OCI-LY3 (cell line): ENCODE data around the gene SLC25A21.

Experiments
- H2AFZ ChIP-seq: fragments of 200-600, 300-600 bp; shearing (Covaris generic); 2 replicates; pipeline ENCODE4 v1.6.0; 2014; ENCODE audit warnings: antibody characterized with exemption, low read depth, low read length
- H3K27ac ChIP-seq: fragments of 200-600, 300-600 bp; sonication (generic); 2 replicates; pipeline ENCODE4 v1.5.1; 2014; ENCODE audit warnings: mild to moderate bottlenecking, low read length, moderate library complexity, mixed read lengths
- H3K27me3 ChIP-seq: fragments of 200-600, 300-600 bp; sonication (generic); 2 replicates; pipeline ENCODE4 v1.6.1; 2014; ENCODE audit warnings: low read depth, low read length, mixed read lengths
- H3K36me3 ChIP-seq: fragments of 200-600, 300-600 bp; sonication (generic); replicated peaks from 2 replicates; pipeline ENCODE3; 2014; ENCODE audit warnings: low read depth, low read length, mixed read lengths
- H3K4me1 ChIP-seq: fragments of 300-600, 200-600 bp; sonication (generic); 2 replicates; pipeline ENCODE4 v1.6.1; 2014; ENCODE audit warnings: low read length, mixed read lengths
- H3K4me2 ChIP-seq: fragments of 200-600, 300-600 bp; sonication (generic); 2 replicates; pipeline ENCODE4 v1.6.1; 2014; ENCODE audit warnings: low read length, mixed read lengths
- H3K4me3 ChIP-seq: fragments of 300-600, 200-600 bp; sonication (generic); 2 replicates; pipeline ENCODE4 v1.5.1; 2014; ENCODE audit warnings: antibody characterized with exemption, mild to moderate bottlenecking, low read length, moderate library complexity
- H3K79me2 ChIP-seq: fragments of 300-600, 200-600 bp; shearing (Covaris generic); 2 replicates; pipeline ENCODE4 v1.6.1; 2014; ENCODE audit warnings: mild to moderate bottlenecking, low read length, mixed read lengths
- H3K9ac ChIP-seq: fragments of 300-600, 200-600 bp; shearing (Covaris generic); 2 replicates; pipeline ENCODE4 v1.6.0; 2014; ENCODE audit warnings: mild to moderate bottlenecking, low read length, moderate library complexity
- H3K9me3 ChIP-seq: fragments of 200-600, 300-600 bp; shearing (Covaris generic); 2 replicates; pipeline ENCODE4 v1.6.1; 2014; ENCODE audit warnings: low read length, mixed read lengths; ENCODE audit not compliant: insufficient read depth
- H4K20me1 ChIP-seq: fragments of 200-600, 300-600 bp; sonication (generic); 2 replicates; pipeline ENCODE4 v1.6.1; 2016; ENCODE audit warnings: low read length, mixed read lengths; ENCODE audit not compliant: insufficient read depth
- CTCF ChIP-seq: fragments of 200-600, 300-600 bp; sonication (generic); IDR thresholded peaks from 2 replicates; pipeline ENCODE4 v1.5.1; 2014; ENCODE audit warnings: antibody characterized with exemption, low read length, low read depth
- EZH2phosphoT487 ChIP-seq: fragments of 200-600 bp; shearing (Covaris generic); IDR thresholded peaks from 2 replicates; pipeline ENCODE4 v1.6.1; 2018; ENCODE audit warnings: antibody characterized with exemption, mixed run types, low read depth

Gene SLC25A21

GRCh38 chr14:36915081-36915480 lies 257.3 kb downstream of the SLC25A21 start:
- no peak overlapping the region for H3K4me3 ChIP-seq
- TF ChIP-seq EZH2phosphoT487, result no peak

GRCh38 chr14:36910578-36910977 lies 261.8 kb downstream of the SLC25A21 start:
- TF ChIP-seq EZH2phosphoT487 (no peak), CTCF (no peak)
- H3K9ac ChIP-seq, result no peak overlapping the region
- H3K79me2 ChIP-seq, result no peaks in the 10 kb centered on the region
- peaks cover 14% of the 10 kb centered on the region for H3K4me1 ChIP-seq
- H3K27me3 ChIP-seq, result no peaks in the 10 kb centered on the region
- H3K36me3 ChIP-seq, result no peaks in the 10 kb centered on the region
- no peak overlapping the region for H3K4me2 ChIP-seq
- no peaks in the 10 kb centered on the region for H4K20me1 ChIP-seq
- H3K9me3 ChIP-seq, result no peaks in the 10 kb centered on the region
- H3K27ac ChIP-seq, result no peak overlapping the region
- H3K4me3 ChIP-seq, result no peak overlapping the region
- no peak overlapping the region for H2AFZ ChIP-seq

More at GRCh38 chr14:36915081-36915480, 257.3 kb downstream of the SLC25A21 start:
- H2AFZ ChIP-seq, result no peak overlapping the region
- no peaks in the 10 kb centered on the region for H3K79me2 ChIP-seq
- no peaks in the 10 kb centered on the region for H4K20me1 ChIP-seq
- no peaks in the 10 kb centered on the region for H3K27me3 ChIP-seq
- H3K27ac ChIP-seq, result no peak overlapping the region
- no peak overlapping the region for H3K4me2 ChIP-seq
- H3K9me3 ChIP-seq, result no peaks in the 10 kb centered on the region
- peaks cover 14% of the 10 kb centered on the region for H3K4me1 ChIP-seq
- no peaks in the 10 kb centered on the region for H3K36me3 ChIP-seq
- H3K9ac ChIP-seq, result no peak overlapping the region

DNA sequence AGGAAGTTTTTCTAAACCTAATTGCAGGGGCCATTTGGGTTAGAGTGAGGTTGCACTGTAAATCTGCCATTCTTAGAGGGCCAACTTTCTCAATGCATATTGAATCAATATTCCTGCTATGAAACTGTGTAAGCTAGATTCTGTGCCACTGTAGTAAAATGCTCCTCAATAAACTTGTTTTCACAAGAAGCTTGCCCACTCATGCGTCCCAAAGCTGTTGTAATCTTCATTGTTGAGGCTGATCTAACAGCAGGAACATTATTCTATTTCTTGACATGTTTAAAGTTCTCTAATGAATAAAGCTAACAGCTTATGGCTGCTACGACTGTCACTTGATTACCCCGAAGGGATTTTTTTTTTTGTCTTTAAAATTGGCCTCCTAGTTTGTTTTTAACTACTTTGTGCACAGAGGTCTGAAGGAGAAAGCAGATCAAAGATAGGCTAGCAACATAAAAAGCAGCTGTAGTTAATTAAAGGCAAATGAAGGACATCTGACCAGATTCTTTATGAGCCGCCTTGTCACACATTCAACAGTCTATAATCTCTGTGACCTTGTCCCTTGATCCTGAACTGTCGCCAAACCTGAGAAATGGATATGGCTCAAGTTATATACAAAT lies 267.0 kb downstream of the SLC25A21 start:
- Histone ChIP-seq H3K9me3 (no peaks in the 10 kb centered on the region), H3K27ac (no peak overlapping the region)

GRCh38 chr14:36901861-36902260 lies 270.5 kb downstream of the SLC25A21 start:
- Histone ChIP-seq H3K4me2 (no peak overlapping the region), H3K9ac (no peak overlapping the region), H4K20me1 (no peaks in the 10 kb centered on the region), H3K79me2 (no peaks in the 10 kb centered on the region), H3K27ac (no peak overlapping the region), H2AFZ (no peak overlapping the region), H3K4me1 (no peaks in the 10 kb centered on the region), H3K27me3 (no peaks in the 10 kb centered on the region), H3K4me3 (no peak overlapping the region), H3K9me3 (no peaks in the 10 kb centered on the region), H3K36me3 (no peaks in the 10 kb centered on the region)
- TF ChIP-seq CTCF, result no peak
- no peak for TF ChIP-seq EZH2phosphoT487

More for the DNA sequence above, 267.0 kb downstream of the SLC25A21 start:
- Histone ChIP-seq H3K4me2 (no peak overlapping the region), H3K9ac (no peak overlapping the region), H3K36me3 (no peaks in the 10 kb centered on the region), H3K4me1 (peaks cover 2% of the 10 kb centered on the region), H2AFZ (no peak overlapping the region), H3K27me3 (no peaks in the 10 kb centered on the region), H3K4me3 (no peak overlapping the region), H3K79me2 (no peaks in the 10 kb centered on the region), H4K20me1 (no peaks in the 10 kb centered on the region)
- TF ChIP-seq EZH2phosphoT487 (no peak), CTCF (no peak)
